GM12801 (cell line): ENCODE data around the gene SETD7.

ENCODE experiments used
- TF ChIP-seq, protein P1 (sequence below): IDR thresholded peaks from one replicate; pipeline ENCODE4 v1.5.1; 2011; ENCODE audit warnings: control low read depth; ENCODE audit not compliant: insufficient read length; ENCODE audit errors: extremely low read depth

Gene SETD7

DNA sequence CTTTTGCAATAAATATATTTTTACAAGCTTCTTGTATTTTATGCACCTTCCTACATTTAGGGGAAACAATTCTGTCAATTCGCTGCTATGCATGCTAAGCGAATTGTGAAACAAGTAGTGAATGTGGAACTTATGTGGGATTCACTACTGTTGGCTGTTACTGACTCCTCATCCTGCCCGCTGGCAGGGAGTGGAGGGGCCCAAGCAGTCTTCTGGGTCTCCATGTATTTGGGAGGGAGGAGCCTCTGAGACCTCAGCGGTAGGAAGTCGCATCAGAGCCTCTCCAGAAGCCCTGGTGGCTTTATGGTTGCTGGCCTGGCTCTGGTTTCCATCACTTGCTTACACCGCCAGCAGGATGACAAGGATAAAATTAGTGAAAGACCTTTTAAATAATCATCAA lies 3.7 kb upstream of the SETD7 start:
- TF ChIP-seq, protein P1, sequence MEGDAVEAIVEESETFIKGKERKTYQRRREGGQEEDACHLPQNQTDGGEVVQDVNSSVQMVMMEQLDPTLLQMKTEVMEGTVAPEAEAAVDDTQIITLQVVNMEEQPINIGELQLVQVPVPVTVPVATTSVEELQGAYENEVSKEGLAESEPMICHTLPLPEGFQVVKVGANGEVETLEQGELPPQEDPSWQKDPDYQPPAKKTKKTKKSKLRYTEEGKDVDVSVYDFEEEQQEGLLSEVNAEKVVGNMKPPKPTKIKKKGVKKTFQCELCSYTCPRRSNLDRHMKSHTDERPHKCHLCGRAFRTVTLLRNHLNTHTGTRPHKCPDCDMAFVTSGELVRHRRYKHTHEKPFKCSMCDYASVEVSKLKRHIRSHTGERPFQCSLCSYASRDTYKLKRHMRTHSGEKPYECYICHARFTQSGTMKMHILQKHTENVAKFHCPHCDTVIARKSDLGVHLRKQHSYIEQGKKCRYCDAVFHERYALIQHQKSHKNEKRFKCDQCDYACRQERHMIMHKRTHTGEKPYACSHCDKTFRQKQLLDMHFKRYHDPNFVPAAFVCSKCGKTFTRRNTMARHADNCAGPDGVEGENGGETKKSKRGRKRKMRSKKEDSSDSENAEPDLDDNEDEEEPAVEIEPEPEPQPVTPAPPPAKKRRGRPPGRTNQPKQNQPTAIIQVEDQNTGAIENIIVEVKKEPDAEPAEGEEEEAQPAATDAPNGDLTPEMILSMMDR, result no peak

DNA sequence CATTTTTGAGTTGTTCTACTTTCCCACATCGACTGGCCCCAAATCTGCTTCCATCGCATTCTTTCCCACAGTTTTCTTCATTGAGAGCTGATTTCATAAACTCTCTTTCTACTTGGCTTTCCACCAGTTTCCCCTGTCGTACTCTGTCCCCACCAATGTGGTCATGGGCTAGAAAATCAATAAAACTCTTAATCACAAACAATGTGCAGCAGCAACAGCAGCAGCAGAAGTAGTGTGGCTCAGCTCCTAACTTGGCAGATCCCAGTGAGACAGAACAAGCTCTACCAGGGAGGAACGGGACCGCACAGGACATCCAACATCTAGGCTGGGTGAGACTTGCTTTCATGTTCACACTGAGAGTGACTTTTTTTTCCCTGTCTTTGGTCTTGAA lies 3.1 kb upstream of the SETD7 start:
- TF ChIP-seq, protein P1, result no peak

DNA sequence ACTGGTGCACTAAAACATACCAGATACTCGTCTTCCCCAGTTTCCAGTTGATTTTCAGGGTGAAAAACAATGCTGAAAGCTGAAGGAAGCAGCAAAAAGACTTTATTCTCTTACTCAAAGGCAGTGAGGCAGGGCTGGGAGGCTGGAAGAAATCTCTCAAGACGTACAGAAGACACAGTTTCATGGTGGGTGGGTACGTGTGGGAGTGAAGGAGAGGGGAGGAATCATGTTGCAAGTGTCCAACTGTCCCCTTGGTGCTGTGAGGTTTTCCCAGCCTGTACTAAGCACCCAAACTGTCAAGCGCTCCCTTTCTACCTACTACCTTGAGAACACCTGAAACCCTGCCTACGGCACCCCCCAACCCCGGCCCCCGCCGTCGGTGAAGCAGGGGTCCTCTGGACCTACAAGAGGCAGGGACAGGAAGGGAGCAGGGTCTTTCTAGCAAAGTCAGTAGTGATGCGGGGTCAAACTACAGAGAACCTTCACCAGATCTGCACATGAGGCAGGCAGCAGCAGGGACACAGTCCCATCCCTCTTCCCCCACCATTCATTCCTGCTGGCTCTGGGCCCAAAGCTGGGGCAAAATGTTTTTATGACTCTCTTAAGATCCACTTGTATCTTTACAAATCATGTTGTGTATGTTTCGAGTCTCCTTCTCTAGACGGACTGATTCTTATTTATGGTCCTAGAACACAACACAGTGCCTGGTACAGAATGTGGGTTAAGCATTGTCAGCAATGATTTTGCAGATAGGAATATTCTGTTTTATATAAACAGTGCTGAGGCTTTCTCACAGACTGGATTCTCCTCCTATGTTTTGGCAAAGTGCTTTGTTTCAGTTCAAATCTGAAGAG lies 2.4 kb upstream of the SETD7 start:
- TF ChIP-seq, protein P1, result no peak

DNA sequence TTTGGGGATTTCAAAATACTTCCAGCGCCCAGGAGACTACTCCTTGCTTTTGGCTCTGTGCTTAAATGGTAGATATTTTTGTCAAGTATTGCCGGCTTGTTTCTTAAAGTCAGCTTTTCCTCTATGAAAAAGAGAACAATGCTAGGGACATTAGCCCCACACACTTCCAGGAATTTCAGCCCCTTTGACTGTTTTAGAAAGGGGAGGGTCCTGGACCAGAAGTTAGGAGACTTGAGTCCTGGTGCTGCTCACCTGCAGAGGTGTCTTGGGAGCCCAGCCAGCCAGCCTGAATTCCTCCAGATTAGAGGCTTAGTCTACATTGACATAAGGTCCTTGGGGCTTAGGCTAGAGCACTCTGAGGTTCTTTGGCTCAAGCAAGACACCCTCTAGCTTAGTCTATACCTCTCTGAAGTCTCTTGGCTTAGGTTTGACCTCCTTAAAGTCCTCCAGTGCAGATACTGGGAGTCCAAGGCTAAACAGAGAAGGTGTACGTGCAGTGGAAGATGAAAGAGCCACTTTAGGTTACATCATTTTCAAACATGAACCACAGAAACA lies 1.6 kb upstream of the SETD7 start:
- TF ChIP-seq, protein P1, result no peak

DNA sequence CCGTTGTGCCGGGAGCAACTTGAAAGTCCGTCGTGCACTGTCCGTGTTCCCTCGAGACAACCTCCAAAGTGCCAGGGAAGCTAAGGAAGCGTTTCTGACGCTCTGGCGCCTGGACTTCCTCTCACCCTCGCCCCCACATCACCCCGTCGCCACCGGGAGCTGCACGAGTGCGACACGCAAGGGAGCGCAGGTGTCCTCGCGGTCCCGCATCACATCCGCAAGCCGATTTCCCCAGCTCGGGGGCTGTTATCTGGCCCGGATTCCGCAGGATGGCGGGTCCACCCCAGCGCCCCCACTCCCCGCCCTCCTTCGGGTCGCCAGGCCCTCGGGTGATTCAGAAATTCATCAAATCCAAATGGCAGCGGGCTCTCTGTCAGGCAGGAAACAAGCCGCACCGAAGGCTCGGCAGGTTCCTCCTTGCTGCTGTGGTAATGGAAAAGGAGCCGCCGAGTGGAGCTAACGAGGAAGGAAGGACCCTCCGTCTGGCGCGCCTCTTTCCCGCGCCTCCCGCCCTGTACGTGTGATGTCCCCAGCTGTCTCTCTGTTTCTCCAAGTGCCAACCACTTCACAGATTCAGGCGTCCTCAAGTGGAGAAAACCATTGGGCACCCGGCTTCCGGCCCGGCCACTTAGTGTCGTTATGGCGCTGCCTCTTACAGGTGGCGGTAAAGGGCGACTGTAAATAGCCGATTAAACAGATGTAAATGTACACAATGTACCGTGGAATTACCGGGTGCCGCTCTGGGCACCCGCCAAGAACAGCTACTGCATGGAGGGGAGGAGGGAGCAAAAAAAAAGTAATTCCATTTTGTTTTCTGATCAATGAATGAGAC lies 921 bp upstream of the SETD7 start:
- TF ChIP-seq, protein P1, result no peak

DNA sequence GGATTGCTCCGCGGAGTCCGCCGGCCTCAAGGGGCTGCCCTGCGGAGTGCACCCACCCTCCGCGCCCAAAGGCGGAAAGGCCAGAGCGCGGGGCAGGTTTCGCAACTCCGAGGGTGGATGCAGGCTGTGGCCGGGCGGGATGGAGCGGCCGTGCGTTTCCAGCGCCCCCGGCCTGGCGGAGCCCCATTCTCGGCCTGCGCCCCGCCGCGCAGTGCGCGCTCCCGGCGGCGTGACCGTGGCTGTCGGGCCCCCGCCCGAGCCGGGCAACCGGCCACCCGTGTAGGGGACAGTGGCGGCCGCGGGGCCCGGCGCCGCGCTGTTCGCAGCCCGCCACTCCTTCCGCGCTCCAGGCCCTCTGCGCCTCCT lies 331 bp downstream of the SETD7 start:
- TF ChIP-seq, protein P1, result no peak
